GM23338 (cell line): ENCODE results near the gene TPST2. TPM values are rescaled to one million over a fixed set of nuclear protein-coding genes. Genes with fewer than 3 reads are reported as not detected.

ENCODE experiments used
- ATAC-seq: fragments of 200-7000 bp; cut with Tn5 transposase; 3 replicates; pipeline ENCODE4 v1.9.1; 2020
- DNase-seq: peaks from one replicate; pipeline ENCODE4 v3.0.0-alpha.2; 2015; ENCODE audit warnings: low spot score
- H2AFZ ChIP-seq: fragments of 200-600 bp; sonication (generic); 2 replicates; pipeline ENCODE4 v1.8.0; 2016; ENCODE audit warnings: antibody characterized with exemption, mild to moderate bottlenecking, moderate library complexity
- H3F3A ChIP-seq: fragments of 200-600 bp; sonication (generic); replicated peaks from 2 replicates; pipeline ENCODE4 v1.8.0; 2017; ENCODE audit warnings: antibody characterized with exemption, mixed run types, low read depth
- H3K27ac ChIP-seq: fragments of 200-600 bp; sonication (generic); 2 replicates; pipeline ENCODE4 v1.6.1; 2016; ENCODE audit warnings: low read depth
- H3K27me3 ChIP-seq: fragments of 200-600 bp; sonication (generic); 2 replicates; pipeline ENCODE4 v1.8.0; 2016; ENCODE audit warnings: mild to moderate bottlenecking, mixed run types, moderate library complexity; ENCODE audit not compliant: insufficient read depth
- H3K36me3 ChIP-seq: fragments of 200-600 bp; sonication (generic); 2 replicates; pipeline ENCODE4 v1.8.0; 2016; ENCODE audit warnings: mild to moderate bottlenecking; ENCODE audit not compliant: insufficient read depth
- H3K4me1 ChIP-seq: fragments of 200-600 bp; sonication (generic); 2 replicates; pipeline ENCODE4 v1.8.0; 2016; ENCODE audit warnings: mild to moderate bottlenecking, moderate library complexity; ENCODE audit not compliant: insufficient read depth
- H3K4me2 ChIP-seq: fragments of 200-600 bp; sonication (generic); 2 replicates; pipeline ENCODE4 v1.7.1; 2017; ENCODE audit warnings: mixed run types
- H3K4me3 ChIP-seq: fragments of 200-600 bp; sonication (generic); 2 replicates; pipeline ENCODE4 v1.6.1; 2016; ENCODE audit warnings: mixed run types
- H3K79me2 ChIP-seq: fragments of 200-600 bp; sonication (generic); replicated peaks from 2 replicates; pipeline ENCODE4 v1.8.0; 2017; ENCODE audit warnings: mild to moderate bottlenecking; ENCODE audit not compliant: insufficient read depth
- H3K9me2 ChIP-seq: fragments of 200-600 bp; sonication (generic); 2 replicates; pipeline ENCODE4 v1.8.0; 2017; ENCODE audit not compliant: insufficient read depth
- H4K20me1 ChIP-seq: fragments of 200-600 bp; sonication (generic); replicated peaks from 2 replicates; pipeline ENCODE4 v1.8.0; 2017; ENCODE audit warnings: mild to moderate bottlenecking; ENCODE audit not compliant: insufficient read depth
- H3K27ac Mint-ChIP-seq: 2 replicates; pipeline ENCODE4 v1.8.0; 2020; ENCODE audit warnings: inconsistent platforms, mild to moderate bottlenecking, moderate library complexity, mixed read lengths
- H3K27me3 Mint-ChIP-seq: 3 replicates; pipeline ENCODE4 v1.8.0; 2022; ENCODE audit warnings: low read depth, mild to moderate bottlenecking, moderate library complexity, mixed read lengths, inconsistent platforms; ENCODE audit not compliant: insufficient read depth, poor library complexity
- H3K36me3 Mint-ChIP-seq: 3 replicates; pipeline ENCODE4 v1.8.0; 2021; ENCODE audit warnings: low read depth, mild to moderate bottlenecking, inconsistent platforms, moderate library complexity, mixed read lengths
- H3K4me1 Mint-ChIP-seq: 3 replicates; pipeline ENCODE4 v1.8.0; 2020; ENCODE audit warnings: mild to moderate bottlenecking, inconsistent platforms, mixed read lengths
- H3K4me3 Mint-ChIP-seq: 3 replicates; pipeline ENCODE4 v1.8.0; 2021; ENCODE audit warnings: moderate library complexity, mild to moderate bottlenecking, inconsistent platforms, mixed read lengths
- H3K9me3 Mint-ChIP-seq: 3 replicates; pipeline ENCODE4 v1.8.0; 2020; ENCODE audit warnings: moderate library complexity, mild to moderate bottlenecking, inconsistent platforms, mixed read lengths
- CREB1 ChIP-seq: fragments of 250-450 bp; sonication (Bioruptor Pico); IDR thresholded peaks from 2 replicates; pipeline ENCODE4 v1.5.0; 2020; ENCODE audit warnings: low read depth, mild to moderate bottlenecking, moderate library complexity
- EZH2 ChIP-seq: fragments of 200-600 bp; sonication (generic); IDR thresholded peaks from one replicate; pipeline ENCODE4 v1.8.0; 2017; ENCODE audit warnings: antibody characterized with exemption, mild to moderate bottlenecking, low read depth; ENCODE audit not compliant: unreplicated experiment
- EZH2phosphoT487 ChIP-seq: fragments of 200-600 bp; sonication (generic); IDR thresholded peaks from one replicate; pipeline ENCODE4 v1.8.1; 2018; ENCODE audit warnings: antibody characterized with exemption; ENCODE audit not compliant: unreplicated experiment
- JUNB ChIP-seq: IDR thresholded peaks from one replicate; pipeline ENCODE4 v1.6.1; 2016; ENCODE audit warnings: antibody characterized with exemption; ENCODE audit not compliant: unreplicated experiment
- NANOG ChIP-seq: IDR thresholded peaks from 2 replicates; pipeline ENCODE4 v1.6.1; 2016; ENCODE audit warnings: antibody characterized with exemption, borderline replicate concordance
- POLR2AphosphoS5 ChIP-seq: IDR thresholded peaks from 2 replicates; pipeline ENCODE4 v1.6.1; 2016; ENCODE audit warnings: antibody characterized with exemption, low read depth
- STAT1 ChIP-seq: IDR thresholded peaks from one replicate; pipeline ENCODE4 v1.6.1; 2016; ENCODE audit warnings: antibody characterized with exemption; ENCODE audit not compliant: unreplicated experiment
- ZNF114 ChIP-seq: fragments of 250-450 bp; sonication (Bioruptor Pico); IDR thresholded peaks from 2 replicates; pipeline ENCODE4 v1.5.0; 2020; ENCODE audit warnings: mild to moderate bottlenecking, moderate library complexity
- ZNF331 ChIP-seq: fragments of 250-450 bp; sonication (Bioruptor Pico); IDR thresholded peaks from 2 replicates; pipeline ENCODE4 v1.5.0; 2020; ENCODE audit warnings: low read depth, mild to moderate bottlenecking, moderate library complexity
- polyA plus RNA-seq: library from polyadenylated mRNA; unstranded; fragments of >200 nt; fragmentation: Nextera tagmentation; extraction: Ambion mirVana; gene quantifications from 2 replicates; pipeline ENCODE4 v1.2.1, GENCODE V29; 2016
- total RNA-seq: library from RNA; depleted of rRNA; stranded (reverse); fragments of >200 nt; shearing (Covaris generic); gene quantifications from 2 replicates; pipeline ENCODE4 v1.2.3, GENCODE V29; 2014
- TF ChIP-seq, protein P1 (sequence below): IDR thresholded peaks from one replicate; pipeline ENCODE4 v1.6.1; 2018; ENCODE audit warnings: antibody characterized with exemption; ENCODE audit not compliant: unreplicated experiment
- TF ChIP-seq, protein P2 (sequence below): IDR thresholded peaks from 2 replicates; pipeline ENCODE4 v1.6.1; 2016; ENCODE audit warnings: antibody characterized with exemption
- TF ChIP-seq, protein P3 (sequence below): fragments of 250-450 bp; sonication (Bioruptor Pico); IDR thresholded peaks from 2 replicates; pipeline ENCODE4 v1.5.0; 2020; ENCODE audit warnings: mild to moderate bottlenecking, moderate library complexity
- TF ChIP-seq, protein P4 (sequence below), 2 experiments: fragments of 200-600 bp in 1 of 2; sonication (generic) in 1 of 2; conservative IDR thresholded peaks; 2 replicates each; pipeline versions ENCODE4 v1.5.1 to v1.6.1; 2016 to 2017; ENCODE audit warnings: antibody characterized with exemption in 2 of 2, low read depth in 2 of 2, mild to moderate bottlenecking in 2 of 2, moderate library complexity in 1 of 2

TPST2 gene
- total and polyA plus RNA-seq, 2 experiments from 2014 or later, result 37.9 to 127 TPM

DNA sequence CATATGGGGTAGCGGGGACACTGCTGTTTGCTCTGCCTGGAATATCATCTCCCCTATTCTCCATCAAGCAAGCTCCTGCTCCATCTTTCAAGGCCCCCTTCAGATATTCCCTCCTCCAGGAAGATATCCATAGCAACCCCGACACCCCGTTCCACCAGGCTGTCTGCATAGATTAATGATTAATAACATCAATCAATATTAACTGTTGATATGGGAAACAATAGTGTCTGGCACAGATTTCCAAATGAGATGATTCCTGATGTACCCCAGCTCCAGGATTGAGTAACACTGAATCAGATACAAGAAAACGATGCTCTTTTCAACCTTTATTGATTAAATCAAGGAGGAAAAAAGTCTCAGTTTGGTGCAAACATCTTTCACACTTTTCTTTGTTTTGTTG is 7.5 kb upstream of the TPST2 start:
- Mint-ChIP-seq H3K4me1 (peaks cover under 1% of the 10 kb centered on the region; the same call in 2 of the 3 replicates), H3K36me3 (no peaks in the 10 kb centered on the region), H3K4me3 (no peak overlapping the region), H3K27me3 (peaks cover 4% of the 10 kb centered on the region), H3K9me3 (no peaks in the 10 kb centered on the region), H3K27ac (no peak overlapping the region)
- no peak for ATAC-seq
- Histone ChIP-seq H3K4me2 (no peak overlapping the region), H3F3A (no peaks in the 10 kb centered on the region), H3K27me3 (no peaks in the 10 kb centered on the region), H3K9me2 (peaks cover 2% of the 10 kb centered on the region; the same call in 1 of the 2 replicates), H4K20me1 (no peaks in the 10 kb centered on the region), H2AFZ (no peak overlapping the region), H3K36me3 (no peaks in the 10 kb centered on the region), H3K4me1 (peaks cover 4% of the 10 kb centered on the region), H3K4me3 (no peak overlapping the region), H3K27ac (no peak overlapping the region), H3K79me2 (no peaks in the 10 kb centered on the region)
- TF ChIP-seq, protein P1, sequence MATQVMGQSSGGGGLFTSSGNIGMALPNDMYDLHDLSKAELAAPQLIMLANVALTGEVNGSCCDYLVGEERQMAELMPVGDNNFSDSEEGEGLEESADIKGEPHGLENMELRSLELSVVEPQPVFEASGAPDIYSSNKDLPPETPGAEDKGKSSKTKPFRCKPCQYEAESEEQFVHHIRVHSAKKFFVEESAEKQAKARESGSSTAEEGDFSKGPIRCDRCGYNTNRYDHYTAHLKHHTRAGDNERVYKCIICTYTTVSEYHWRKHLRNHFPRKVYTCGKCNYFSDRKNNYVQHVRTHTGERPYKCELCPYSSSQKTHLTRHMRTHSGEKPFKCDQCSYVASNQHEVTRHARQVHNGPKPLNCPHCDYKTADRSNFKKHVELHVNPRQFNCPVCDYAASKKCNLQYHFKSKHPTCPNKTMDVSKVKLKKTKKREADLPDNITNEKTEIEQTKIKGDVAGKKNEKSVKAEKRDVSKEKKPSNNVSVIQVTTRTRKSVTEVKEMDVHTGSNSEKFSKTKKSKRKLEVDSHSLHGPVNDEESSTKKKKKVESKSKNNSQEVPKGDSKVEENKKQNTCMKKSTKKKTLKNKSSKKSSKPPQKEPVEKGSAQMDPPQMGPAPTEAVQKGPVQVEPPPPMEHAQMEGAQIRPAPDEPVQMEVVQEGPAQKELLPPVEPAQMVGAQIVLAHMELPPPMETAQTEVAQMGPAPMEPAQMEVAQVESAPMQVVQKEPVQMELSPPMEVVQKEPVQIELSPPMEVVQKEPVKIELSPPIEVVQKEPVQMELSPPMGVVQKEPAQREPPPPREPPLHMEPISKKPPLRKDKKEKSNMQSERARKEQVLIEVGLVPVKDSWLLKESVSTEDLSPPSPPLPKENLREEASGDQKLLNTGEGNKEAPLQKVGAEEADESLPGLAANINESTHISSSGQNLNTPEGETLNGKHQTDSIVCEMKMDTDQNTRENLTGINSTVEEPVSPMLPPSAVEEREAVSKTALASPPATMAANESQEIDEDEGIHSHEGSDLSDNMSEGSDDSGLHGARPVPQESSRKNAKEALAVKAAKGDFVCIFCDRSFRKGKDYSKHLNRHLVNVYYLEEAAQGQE, result no peak
- TF ChIP-seq EZH2 (no peak), ZNF331 (no peak), STAT1 (no peak), EZH2phosphoT487 (no peak), CREB1 (CRISPR knock-in tag) (no peak), ZNF114 (CRISPR knock-in tag) (no peak), NANOG (no peak), JUNB (no peak), POLR2AphosphoS5 (no peak)
- TF ChIP-seq, protein P2, sequence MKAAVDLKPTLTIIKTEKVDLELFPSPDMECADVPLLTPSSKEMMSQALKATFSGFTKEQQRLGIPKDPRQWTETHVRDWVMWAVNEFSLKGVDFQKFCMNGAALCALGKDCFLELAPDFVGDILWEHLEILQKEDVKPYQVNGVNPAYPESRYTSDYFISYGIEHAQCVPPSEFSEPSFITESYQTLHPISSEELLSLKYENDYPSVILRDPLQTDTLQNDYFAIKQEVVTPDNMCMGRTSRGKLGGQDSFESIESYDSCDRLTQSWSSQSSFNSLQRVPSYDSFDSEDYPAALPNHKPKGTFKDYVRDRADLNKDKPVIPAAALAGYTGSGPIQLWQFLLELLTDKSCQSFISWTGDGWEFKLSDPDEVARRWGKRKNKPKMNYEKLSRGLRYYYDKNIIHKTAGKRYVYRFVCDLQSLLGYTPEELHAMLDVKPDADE, result no peak
- TF ChIP-seq, protein P3, sequence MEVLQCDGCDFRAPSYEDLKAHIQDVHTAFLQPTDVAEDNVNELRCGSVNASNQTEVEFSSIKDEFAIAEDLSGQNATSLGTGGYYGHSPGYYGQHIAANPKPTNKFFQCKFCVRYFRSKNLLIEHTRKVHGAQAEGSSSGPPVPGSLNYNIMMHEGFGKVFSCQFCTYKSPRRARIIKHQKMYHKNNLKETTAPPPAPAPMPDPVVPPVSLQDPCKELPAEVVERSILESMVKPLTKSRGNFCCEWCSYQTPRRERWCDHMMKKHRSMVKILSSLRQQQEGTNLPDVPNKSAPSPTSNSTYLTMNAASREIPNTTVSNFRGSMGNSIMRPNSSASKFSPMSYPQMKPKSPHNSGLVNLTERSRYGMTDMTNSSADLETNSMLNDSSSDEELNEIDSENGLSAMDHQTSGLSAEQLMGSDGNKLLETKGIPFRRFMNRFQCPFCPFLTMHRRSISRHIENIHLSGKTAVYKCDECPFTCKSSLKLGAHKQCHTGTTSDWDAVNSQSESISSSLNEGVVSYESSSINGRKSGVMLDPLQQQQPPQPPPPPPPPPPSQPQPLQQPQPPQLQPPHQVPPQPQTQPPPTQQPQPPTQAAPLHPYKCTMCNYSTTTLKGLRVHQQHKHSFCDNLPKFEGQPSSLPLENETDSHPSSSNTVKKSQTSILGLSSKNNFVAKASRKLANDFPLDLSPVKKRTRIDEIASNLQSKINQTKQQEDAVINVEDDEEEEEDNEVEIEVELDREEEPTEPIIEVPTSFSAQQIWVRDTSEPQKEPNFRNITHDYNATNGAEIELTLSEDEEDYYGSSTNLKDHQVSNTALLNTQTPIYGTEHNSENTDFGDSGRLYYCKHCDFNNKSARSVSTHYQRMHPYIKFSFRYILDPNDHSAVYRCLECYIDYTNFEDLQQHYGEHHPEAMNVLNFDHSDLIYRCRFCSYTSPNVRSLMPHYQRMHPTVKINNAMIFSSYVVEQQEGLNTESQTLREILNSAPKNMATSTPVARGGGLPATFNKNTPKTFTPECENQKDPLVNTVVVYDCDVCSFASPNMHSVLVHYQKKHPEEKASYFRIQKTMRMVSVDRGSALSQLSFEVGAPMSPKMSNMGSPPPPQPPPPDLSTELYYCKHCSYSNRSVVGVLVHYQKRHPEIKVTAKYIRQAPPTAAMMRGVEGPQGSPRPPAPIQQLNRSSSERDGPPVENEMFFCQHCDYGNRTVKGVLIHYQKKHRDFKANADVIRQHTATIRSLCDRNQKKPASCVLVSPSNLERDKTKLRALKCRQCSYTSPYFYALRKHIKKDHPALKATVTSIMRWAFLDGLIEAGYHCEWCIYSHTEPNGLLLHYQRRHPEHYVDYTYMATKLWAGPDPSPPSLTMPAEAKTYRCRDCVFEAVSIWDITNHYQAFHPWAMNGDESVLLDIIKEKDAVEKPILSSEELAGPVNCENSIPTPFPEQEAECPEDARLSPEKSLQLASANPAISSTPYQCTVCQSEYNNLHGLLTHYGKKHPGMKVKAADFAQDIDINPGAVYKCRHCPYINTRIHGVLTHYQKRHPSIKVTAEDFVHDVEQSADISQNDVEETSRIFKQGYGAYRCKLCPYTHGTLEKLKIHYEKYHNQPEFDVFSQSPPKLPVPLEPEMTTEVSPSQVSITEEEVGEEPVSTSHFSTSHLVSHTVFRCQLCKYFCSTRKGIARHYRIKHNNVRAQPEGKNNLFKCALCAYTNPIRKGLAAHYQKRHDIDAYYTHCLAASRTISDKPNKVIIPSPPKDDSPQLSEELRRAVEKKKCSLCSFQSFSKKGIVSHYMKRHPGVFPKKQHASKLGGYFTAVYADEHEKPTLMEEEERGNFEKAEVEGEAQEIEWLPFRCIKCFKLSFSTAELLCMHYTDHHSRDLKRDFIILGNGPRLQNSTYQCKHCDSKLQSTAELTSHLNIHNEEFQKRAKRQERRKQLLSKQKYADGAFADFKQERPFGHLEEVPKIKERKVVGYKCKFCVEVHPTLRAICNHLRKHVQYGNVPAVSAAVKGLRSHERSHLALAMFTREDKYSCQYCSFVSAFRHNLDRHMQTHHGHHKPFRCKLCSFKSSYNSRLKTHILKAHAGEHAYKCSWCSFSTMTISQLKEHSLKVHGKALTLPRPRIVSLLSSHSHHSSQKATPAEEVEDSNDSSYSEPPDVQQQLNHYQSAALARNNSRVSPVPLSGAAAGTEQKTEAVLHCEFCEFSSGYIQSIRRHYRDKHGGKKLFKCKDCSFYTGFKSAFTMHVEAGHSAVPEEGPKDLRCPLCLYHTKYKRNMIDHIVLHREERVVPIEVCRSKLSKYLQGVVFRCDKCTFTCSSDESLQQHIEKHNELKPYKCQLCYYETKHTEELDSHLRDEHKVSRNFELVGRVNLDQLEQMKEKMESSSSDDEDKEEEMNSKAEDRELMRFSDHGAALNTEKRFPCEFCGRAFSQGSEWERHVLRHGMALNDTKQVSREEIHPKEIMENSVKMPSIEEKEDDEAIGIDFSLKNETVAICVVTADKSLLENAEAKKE (CRISPR knock-in tag), result no peak
- TF ChIP-seq, protein P4, sequence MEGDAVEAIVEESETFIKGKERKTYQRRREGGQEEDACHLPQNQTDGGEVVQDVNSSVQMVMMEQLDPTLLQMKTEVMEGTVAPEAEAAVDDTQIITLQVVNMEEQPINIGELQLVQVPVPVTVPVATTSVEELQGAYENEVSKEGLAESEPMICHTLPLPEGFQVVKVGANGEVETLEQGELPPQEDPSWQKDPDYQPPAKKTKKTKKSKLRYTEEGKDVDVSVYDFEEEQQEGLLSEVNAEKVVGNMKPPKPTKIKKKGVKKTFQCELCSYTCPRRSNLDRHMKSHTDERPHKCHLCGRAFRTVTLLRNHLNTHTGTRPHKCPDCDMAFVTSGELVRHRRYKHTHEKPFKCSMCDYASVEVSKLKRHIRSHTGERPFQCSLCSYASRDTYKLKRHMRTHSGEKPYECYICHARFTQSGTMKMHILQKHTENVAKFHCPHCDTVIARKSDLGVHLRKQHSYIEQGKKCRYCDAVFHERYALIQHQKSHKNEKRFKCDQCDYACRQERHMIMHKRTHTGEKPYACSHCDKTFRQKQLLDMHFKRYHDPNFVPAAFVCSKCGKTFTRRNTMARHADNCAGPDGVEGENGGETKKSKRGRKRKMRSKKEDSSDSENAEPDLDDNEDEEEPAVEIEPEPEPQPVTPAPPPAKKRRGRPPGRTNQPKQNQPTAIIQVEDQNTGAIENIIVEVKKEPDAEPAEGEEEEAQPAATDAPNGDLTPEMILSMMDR (conservative IDR thresholded peaks at IDR 0.05; ENCODE audit: low read depth in 2 of 2), result no peak
- no peak for DNase-seq
